Measurements from ENCODE around the gene SGK1.

DNA sequence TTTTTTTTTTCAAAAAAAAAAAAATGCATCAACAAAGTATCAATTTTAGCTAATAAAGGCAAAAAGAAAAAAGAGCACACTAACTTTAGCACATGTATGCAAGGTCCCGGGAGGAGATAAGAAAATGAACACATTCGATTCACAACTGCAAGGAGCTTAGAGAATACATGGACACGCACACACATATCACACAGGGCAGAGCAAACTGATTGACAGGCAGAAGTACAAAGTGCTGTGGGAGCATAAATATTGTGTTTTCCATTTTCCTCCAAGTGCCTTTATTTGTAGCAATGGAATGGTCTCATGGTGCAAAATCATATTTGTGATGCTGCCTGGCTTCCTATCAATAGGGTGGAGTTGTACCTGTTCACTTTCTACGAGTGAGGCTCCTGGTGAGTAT is 63.8 kb downstream of the SGK1 start:
- TF ChIP-seq ZNF302 (tag by site-specific recombination; IDR thresholded peaks at IDR 0.05; ENCODE audit: low read depth) (no peak), TCF7L2 (IDR thresholded peaks at IDR 0.05; ENCODE audit: borderline replicate concordance, low read depth, low read length) (no peak), ZNF623 (tag by site-specific recombination; IDR thresholded peaks at IDR 0.05) (no peak), ZNF830 (tag by site-specific recombination; IDR thresholded peaks at IDR 0.05; ENCODE audit: low read depth) (no peak), RBAK (tag by site-specific recombination; IDR thresholded peaks at IDR 0.05) (no peak), ZNF394 (tag by site-specific recombination; IDR thresholded peaks at IDR 0.05; ENCODE audit: borderline replicate concordance) (no peak), ZNF10 (tag by site-specific recombination; IDR thresholded peaks at IDR 0.05) (no peak)
- TF ChIP-seq, protein P1, sequence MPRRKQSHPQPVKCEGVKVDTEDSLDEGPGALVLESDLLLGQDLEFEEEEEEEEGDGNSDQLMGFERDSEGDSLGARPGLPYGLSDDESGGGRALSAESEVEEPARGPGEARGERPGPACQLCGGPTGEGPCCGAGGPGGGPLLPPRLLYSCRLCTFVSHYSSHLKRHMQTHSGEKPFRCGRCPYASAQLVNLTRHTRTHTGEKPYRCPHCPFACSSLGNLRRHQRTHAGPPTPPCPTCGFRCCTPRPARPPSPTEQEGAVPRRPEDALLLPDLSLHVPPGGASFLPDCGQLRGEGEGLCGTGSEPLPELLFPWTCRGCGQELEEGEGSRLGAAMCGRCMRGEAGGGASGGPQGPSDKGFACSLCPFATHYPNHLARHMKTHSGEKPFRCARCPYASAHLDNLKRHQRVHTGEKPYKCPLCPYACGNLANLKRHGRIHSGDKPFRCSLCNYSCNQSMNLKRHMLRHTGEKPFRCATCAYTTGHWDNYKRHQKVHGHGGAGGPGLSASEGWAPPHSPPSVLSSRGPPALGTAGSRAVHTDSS (tag by site-specific recombination; IDR thresholded peaks at IDR 0.05): no peak
- TF ChIP-seq, protein P2, sequence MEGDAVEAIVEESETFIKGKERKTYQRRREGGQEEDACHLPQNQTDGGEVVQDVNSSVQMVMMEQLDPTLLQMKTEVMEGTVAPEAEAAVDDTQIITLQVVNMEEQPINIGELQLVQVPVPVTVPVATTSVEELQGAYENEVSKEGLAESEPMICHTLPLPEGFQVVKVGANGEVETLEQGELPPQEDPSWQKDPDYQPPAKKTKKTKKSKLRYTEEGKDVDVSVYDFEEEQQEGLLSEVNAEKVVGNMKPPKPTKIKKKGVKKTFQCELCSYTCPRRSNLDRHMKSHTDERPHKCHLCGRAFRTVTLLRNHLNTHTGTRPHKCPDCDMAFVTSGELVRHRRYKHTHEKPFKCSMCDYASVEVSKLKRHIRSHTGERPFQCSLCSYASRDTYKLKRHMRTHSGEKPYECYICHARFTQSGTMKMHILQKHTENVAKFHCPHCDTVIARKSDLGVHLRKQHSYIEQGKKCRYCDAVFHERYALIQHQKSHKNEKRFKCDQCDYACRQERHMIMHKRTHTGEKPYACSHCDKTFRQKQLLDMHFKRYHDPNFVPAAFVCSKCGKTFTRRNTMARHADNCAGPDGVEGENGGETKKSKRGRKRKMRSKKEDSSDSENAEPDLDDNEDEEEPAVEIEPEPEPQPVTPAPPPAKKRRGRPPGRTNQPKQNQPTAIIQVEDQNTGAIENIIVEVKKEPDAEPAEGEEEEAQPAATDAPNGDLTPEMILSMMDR (tag by site-specific recombination; IDR thresholded peaks at IDR 0.05): no peak

All from HEK293 (cell line).